Measurements from ENCODE around the gene STIM2. TPM values are rescaled to one million over a fixed set of nuclear protein-coding genes. Genes with fewer than 3 reads are reported as not detected.

STIM2 gene
- total RNA-seq, 1 experiment from 2014 or later: 30.2 TPM

GRCh38 chr4:26877406-26877805 lies 16.8 kb downstream of the STIM2 start:
- BruUV-seq (replicated peaks): no TSS peak
- no peak overlapping the region for H2AFZ ChIP-seq
- no peaks in the 10 kb centered on the region for H3K9me3 ChIP-seq (ENCODE audit: insufficient read depth, low read depth)
- TF ChIP-seq, protein P1, sequence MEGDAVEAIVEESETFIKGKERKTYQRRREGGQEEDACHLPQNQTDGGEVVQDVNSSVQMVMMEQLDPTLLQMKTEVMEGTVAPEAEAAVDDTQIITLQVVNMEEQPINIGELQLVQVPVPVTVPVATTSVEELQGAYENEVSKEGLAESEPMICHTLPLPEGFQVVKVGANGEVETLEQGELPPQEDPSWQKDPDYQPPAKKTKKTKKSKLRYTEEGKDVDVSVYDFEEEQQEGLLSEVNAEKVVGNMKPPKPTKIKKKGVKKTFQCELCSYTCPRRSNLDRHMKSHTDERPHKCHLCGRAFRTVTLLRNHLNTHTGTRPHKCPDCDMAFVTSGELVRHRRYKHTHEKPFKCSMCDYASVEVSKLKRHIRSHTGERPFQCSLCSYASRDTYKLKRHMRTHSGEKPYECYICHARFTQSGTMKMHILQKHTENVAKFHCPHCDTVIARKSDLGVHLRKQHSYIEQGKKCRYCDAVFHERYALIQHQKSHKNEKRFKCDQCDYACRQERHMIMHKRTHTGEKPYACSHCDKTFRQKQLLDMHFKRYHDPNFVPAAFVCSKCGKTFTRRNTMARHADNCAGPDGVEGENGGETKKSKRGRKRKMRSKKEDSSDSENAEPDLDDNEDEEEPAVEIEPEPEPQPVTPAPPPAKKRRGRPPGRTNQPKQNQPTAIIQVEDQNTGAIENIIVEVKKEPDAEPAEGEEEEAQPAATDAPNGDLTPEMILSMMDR (conservative IDR thresholded peaks at IDR 0.05): no peak
- TF ChIP-seq EZH2 (IDR thresholded peaks at IDR 0.05; ENCODE audit: low read depth): no peak
- no peaks in the 10 kb centered on the region for H3F3A ChIP-seq (ENCODE audit: insufficient read depth, low read depth)
- no peaks in the 10 kb centered on the region for H3K79me2 ChIP-seq (ENCODE audit: low read depth)
- intact Hi-C loops (cut with micrococcal nuclease; ENCODE audit: unreplicated experiment): no loop called here
- no peaks in the 10 kb centered on the region for H4K20me1 ChIP-seq (ENCODE audit: insufficient read depth)
- H3K4me1 ChIP-seq (replicated peaks; ENCODE audit: insufficient read depth): no peaks in the 10 kb centered on the region
- H3K27me3 ChIP-seq (ENCODE audit: insufficient read depth, low read depth): no peaks in the 10 kb centered on the region
- no peak overlapping the region for H3K4me3 ChIP-seq
- no peaks in the 10 kb centered on the region for H3K36me3 ChIP-seq (ENCODE audit: low read depth)
- no peaks in the 10 kb centered on the region for H3K9me2 ChIP-seq (ENCODE audit: insufficient read depth)
- no peak overlapping the region for H3K27ac ChIP-seq
- DNase-seq: no peak
- ChIA-PET POLR2A (ENCODE audit: unreplicated experiment) (no interaction called here), CTCF (no interaction called here)
- no peak overlapping the region for H3K4me2 ChIP-seq

GRCh38 chr4:26877961-26878360 lies 17.3 kb downstream of the STIM2 start:
- no peaks in the 10 kb centered on the region for H3K27me3 ChIP-seq (ENCODE audit: insufficient read depth, low read depth)
- no peak overlapping the region for H3K4me3 ChIP-seq
- CTCF ChIA-PET: no interaction called here
- H3K4me2 ChIP-seq: no peak overlapping the region
- no peak for TF ChIP-seq EZH2 (IDR thresholded peaks at IDR 0.05; ENCODE audit: low read depth)
- TF ChIP-seq, protein P1 (conservative IDR thresholded peaks at IDR 0.05): no peak
- no peaks in the 10 kb centered on the region for H3K4me1 ChIP-seq (replicated peaks; ENCODE audit: insufficient read depth)
- H2AFZ ChIP-seq: no peak overlapping the region
- POLR2A ChIA-PET (ENCODE audit: unreplicated experiment): no interaction called here
- intact Hi-C loops (cut with micrococcal nuclease; ENCODE audit: unreplicated experiment): no loop called here
- H3K9me2 ChIP-seq (ENCODE audit: insufficient read depth): no peaks in the 10 kb centered on the region
- no peaks in the 10 kb centered on the region for H3K9me3 ChIP-seq (ENCODE audit: insufficient read depth, low read depth)
- H3K27ac ChIP-seq: no peak overlapping the region
- no peaks in the 10 kb centered on the region for H3K79me2 ChIP-seq (ENCODE audit: low read depth)
- H4K20me1 ChIP-seq (ENCODE audit: insufficient read depth): no peaks in the 10 kb centered on the region
- no peak for DNase-seq
- BruUV-seq (replicated peaks): no TSS peak
- no peaks in the 10 kb centered on the region for H3F3A ChIP-seq (ENCODE audit: insufficient read depth, low read depth)
- H3K36me3 ChIP-seq (ENCODE audit: low read depth): no peaks in the 10 kb centered on the region

DNA sequence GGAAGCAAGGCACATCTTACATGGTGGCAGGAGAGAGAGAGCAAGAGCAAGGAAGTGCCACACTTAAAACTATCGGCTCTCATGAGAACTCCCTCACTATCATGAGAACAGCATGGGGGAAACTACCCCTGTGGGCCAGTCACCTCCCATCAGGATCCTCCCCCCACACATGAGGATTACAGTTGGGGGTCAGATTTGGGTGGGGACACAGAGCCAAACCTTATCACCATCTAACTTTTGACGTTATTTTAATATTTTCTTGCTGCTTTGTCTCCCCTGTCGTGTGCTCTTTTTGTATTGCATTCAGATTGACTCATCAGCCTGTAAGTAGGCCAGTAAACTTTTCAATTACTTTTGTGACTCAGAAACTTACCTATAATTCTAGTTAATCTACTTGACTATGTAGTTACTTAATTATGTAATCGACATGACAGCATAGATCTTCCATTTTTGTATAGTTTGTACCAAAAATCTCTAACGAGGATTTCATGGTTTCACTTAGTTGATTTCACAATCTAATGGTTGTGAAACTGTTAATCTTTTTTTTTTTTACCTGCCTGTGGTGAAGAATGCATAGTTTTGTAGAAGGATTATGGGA lies 18.3 kb downstream of the STIM2 start:
- H2AFZ ChIP-seq: no peak overlapping the region
- H3K4me1 ChIP-seq (replicated peaks; ENCODE audit: insufficient read depth): no peaks in the 10 kb centered on the region
- TF ChIP-seq, protein P1 (conservative IDR thresholded peaks at IDR 0.05): no peak
- TF ChIP-seq EZH2 (IDR thresholded peaks at IDR 0.05; ENCODE audit: low read depth): no peak
- POLR2A ChIA-PET (ENCODE audit: unreplicated experiment): no interaction called here
- H3K4me3 ChIP-seq: no peak overlapping the region
- H3K36me3 ChIP-seq (ENCODE audit: low read depth): no peaks in the 10 kb centered on the region
- H3F3A ChIP-seq (ENCODE audit: insufficient read depth, low read depth): no peaks in the 10 kb centered on the region
- no peak for DNase-seq
- BruUV-seq (replicated peaks): no TSS peak
- H3K9me3 ChIP-seq (ENCODE audit: insufficient read depth, low read depth): no peaks in the 10 kb centered on the region
- H3K27ac ChIP-seq: peak overlapping the region; percentile 59
- intact Hi-C loops (cut with micrococcal nuclease; ENCODE audit: unreplicated experiment): no loop called here
- H3K27me3 ChIP-seq (ENCODE audit: insufficient read depth, low read depth): no peaks in the 10 kb centered on the region
- peak overlapping the region; percentile 45; the same call in 1 of the 2 replicates for H3K4me2 ChIP-seq
- no peaks in the 10 kb centered on the region for H3K9me2 ChIP-seq (ENCODE audit: insufficient read depth)
- no peaks in the 10 kb centered on the region for H3K79me2 ChIP-seq (ENCODE audit: low read depth)
- CTCF ChIA-PET: no interaction called here
- no peaks in the 10 kb centered on the region for H4K20me1 ChIP-seq (ENCODE audit: insufficient read depth)

All from PC-9 (cell line).